HepG2 (cell line): ENCODE results near the gene TREH. TPM values are rescaled to one million over a fixed set of nuclear protein-coding genes. Genes with fewer than 3 reads are reported as not detected.

ENCODE experiments used
- CBX5 ChIP-seq: sonication (generic); formaldehyde crosslinking; IDR thresholded peaks from 2 replicates; pipeline ENCODE4 v1.4.0; 2020; ENCODE audit warnings: missing genetic modification reagents, borderline replicate concordance
- DNMT1 ChIP-seq: sonication (generic); formaldehyde crosslinking; IDR thresholded peaks from 2 replicates; pipeline ENCODE4 v1.5.1; 2020; ENCODE audit warnings: mild to moderate bottlenecking, missing genetic modification reagents
- FLYWCH1 ChIP-seq: sonication (generic); formaldehyde crosslinking; IDR thresholded peaks from 2 replicates; pipeline ENCODE4 v1.8.1; 2023; ENCODE audit warnings: mild to moderate bottlenecking, missing genetic modification reagents
- GATAD1 ChIP-seq: IDR thresholded peaks from 2 replicates; pipeline ENCODE4 v1.6.1; 2016; ENCODE audit warnings: missing genetic modification reagents, missing compliant biosample characterization
- GPBP1L1 ChIP-seq: sonication (generic); formaldehyde crosslinking; IDR thresholded peaks from 2 replicates; pipeline ENCODE4 v1.5.0; 2020; ENCODE audit warnings: mild to moderate bottlenecking, missing genetic modification reagents
- HNRNPK ChIP-seq: fragments of 200-400 bp; formaldehyde crosslinking; IDR thresholded peaks from 2 replicates; pipeline ENCODE4 v1.6.1; 2018; ENCODE audit warnings: low read length, low read depth, moderate library complexity, mild to moderate bottlenecking; ENCODE audit not compliant: poor library complexity, severe bottlenecking
- HOXA9 ChIP-seq: sonication (generic); formaldehyde crosslinking; IDR thresholded peaks from 2 replicates; pipeline ENCODE4 v1.8.1; 2022; ENCODE audit warnings: missing genetic modification reagents, mild to moderate bottlenecking, moderate library complexity, borderline replicate concordance
- IRF9 ChIP-seq: sonication (generic); formaldehyde crosslinking; IDR thresholded peaks from 2 replicates; pipeline ENCODE4 v1.8.0; 2022; ENCODE audit warnings: missing genetic modification reagents, mild to moderate bottlenecking, borderline replicate concordance
- MAFF ChIP-seq: IDR thresholded peaks from 2 replicates; pipeline ENCODE4 v1.6.1; 2011; ENCODE audit warnings: low read depth, low read length, improper control_type of control experiment
- NCOA2 ChIP-seq: sonication (generic); formaldehyde crosslinking; IDR thresholded peaks from 2 replicates; pipeline ENCODE4 v1.8.0; 2022; ENCODE audit warnings: inconsistent platforms
- NFATC3 ChIP-seq: sonication (generic); formaldehyde crosslinking; IDR thresholded peaks from 2 replicates; pipeline ENCODE4 v1.5.1; 2020; ENCODE audit warnings: mild to moderate bottlenecking, missing genetic modification reagents
- NPAS2 ChIP-seq: sonication (generic); formaldehyde crosslinking; IDR thresholded peaks from 2 replicates; pipeline ENCODE4 v1.8.0; 2022; ENCODE audit warnings: mild to moderate bottlenecking, missing genetic modification reagents, borderline replicate concordance
- PHF5A ChIP-seq: IDR thresholded peaks from one replicate; pipeline ENCODE4 v1.6.1; 2018; ENCODE audit warnings: low read depth, missing genetic modification reagents; ENCODE audit not compliant: unreplicated experiment
- PTBP1 ChIP-seq: fragments of 200-400 bp; formaldehyde crosslinking; IDR thresholded peaks from 2 replicates; pipeline ENCODE4 v1.6.1; 2018; ENCODE audit warnings: low read length, low read depth; ENCODE audit not compliant: poor library complexity, severe bottlenecking
- RFX1 ChIP-seq: fragments of 450-650 bp; IDR thresholded peaks from 2 replicates; pipeline ENCODE4 v1.6.1; 2017
- SALL2 ChIP-seq: sonication (generic); formaldehyde crosslinking; IDR thresholded peaks from 2 replicates; pipeline ENCODE4 v1.8.1; 2023; ENCODE audit warnings: mild to moderate bottlenecking, missing genetic modification reagents, inconsistent platforms
- SRSF4 ChIP-seq: fragments of 200-400 bp; formaldehyde crosslinking; IDR thresholded peaks from one replicate; pipeline ENCODE4 v1.6.1; 2018; ENCODE audit warnings: mild to moderate bottlenecking, low read depth, low read length, moderate library complexity; ENCODE audit not compliant: poor library complexity, severe bottlenecking
- THYN1 ChIP-seq: sonication (generic); formaldehyde crosslinking; IDR thresholded peaks from 2 replicates; pipeline ENCODE4 v1.8.1; 2023; ENCODE audit warnings: low read depth, mild to moderate bottlenecking, moderate library complexity, missing genetic modification reagents, borderline replicate concordance
- U2AF2 ChIP-seq: fragments of 200-400 bp; formaldehyde crosslinking; IDR thresholded peaks from 2 replicates; pipeline ENCODE4 v1.6.1; 2017; ENCODE audit warnings: low read depth, mild to moderate bottlenecking, low read length
- ZBTB21 ChIP-seq: sonication (generic); formaldehyde crosslinking; IDR thresholded peaks from 2 replicates; pipeline ENCODE4 v1.4.0; 2020; ENCODE audit warnings: missing genetic modification reagents
- ZNF225 ChIP-seq: sonication (generic); formaldehyde crosslinking; IDR thresholded peaks from 2 replicates; pipeline ENCODE4 v1.4.0; 2020; ENCODE audit warnings: mild to moderate bottlenecking, missing genetic modification reagents
- ZNF598 ChIP-seq: sonication (generic); formaldehyde crosslinking; IDR thresholded peaks from 2 replicates; pipeline ENCODE4 v1.5.1; 2020; ENCODE audit warnings: mild to moderate bottlenecking, missing genetic modification reagents, borderline replicate concordance
- polyA plus RNA-seq, 8 experiments: library from polyadenylated mRNA; depleted of rRNA in 3 of 8; stranded (reverse) in 7 of 8; unstranded in 1 of 8; fragments of >200 nt; fragmentation: Illumina TruSeq in 4 of 8; extraction: Trizol in 4 of 8; gene quantifications; 2 replicates each; pipeline versions ENCODE4 v1.2.1 to v1.2.3, GENCODE V29; 2011 to 2016; ENCODE audit warnings: low read depth in 4 of 8, missing spikeins in 1 of 8, mixed read lengths in 1 of 8; ENCODE audit not compliant: insufficient read depth in 1 of 8
- total RNA-seq, 5 experiments: library from RNA; depleted of rRNA; stranded (reverse); fragments of >200 nt; fragmentation: Illumina TruSeq; extraction: Trizol; gene quantifications; 2 replicates each; pipeline ENCODE4 v1.2.3, GENCODE V29; 2016; ENCODE audit warnings: low read depth in 1 of 5
- TF ChIP-seq, protein P1 (sequence below): sonication (generic); formaldehyde crosslinking; IDR thresholded peaks from 2 replicates; pipeline ENCODE4 v1.5.1; 2020; ENCODE audit warnings: mild to moderate bottlenecking, missing genetic modification reagents, moderate library complexity
- TF ChIP-seq, protein P2 (sequence below): sonication (generic); formaldehyde crosslinking; IDR thresholded peaks from 2 replicates; pipeline ENCODE4; 2020; ENCODE audit warnings: missing genetic modification reagents, mild to moderate bottlenecking, borderline replicate concordance
- TF ChIP-seq, protein P3 (sequence below): sonication (generic); formaldehyde crosslinking; IDR thresholded peaks from 2 replicates; pipeline ENCODE4 v1.8.0; 2022; ENCODE audit warnings: mild to moderate bottlenecking, missing genetic modification reagents, moderate library complexity

Gene TREH
- total and polyA plus RNA-seq, 2 of the 13 experiments (the other 11 are each of a cell fraction or from before 2014, with no cell fraction given), result 0.53 to 0.86 TPM

GRCh38 chr11:118679483-118679882 lies at the start of gene TREH (continued):
- no peak for TF ChIP-seq NPAS2 (CRISPR knock-in tag)
- no peak for TF ChIP-seq GATAD1 (CRISPR knock-in tag)
- no peak for TF ChIP-seq ZNF598
- TF ChIP-seq PTBP1, result no peak
- TF ChIP-seq, protein P1, sequence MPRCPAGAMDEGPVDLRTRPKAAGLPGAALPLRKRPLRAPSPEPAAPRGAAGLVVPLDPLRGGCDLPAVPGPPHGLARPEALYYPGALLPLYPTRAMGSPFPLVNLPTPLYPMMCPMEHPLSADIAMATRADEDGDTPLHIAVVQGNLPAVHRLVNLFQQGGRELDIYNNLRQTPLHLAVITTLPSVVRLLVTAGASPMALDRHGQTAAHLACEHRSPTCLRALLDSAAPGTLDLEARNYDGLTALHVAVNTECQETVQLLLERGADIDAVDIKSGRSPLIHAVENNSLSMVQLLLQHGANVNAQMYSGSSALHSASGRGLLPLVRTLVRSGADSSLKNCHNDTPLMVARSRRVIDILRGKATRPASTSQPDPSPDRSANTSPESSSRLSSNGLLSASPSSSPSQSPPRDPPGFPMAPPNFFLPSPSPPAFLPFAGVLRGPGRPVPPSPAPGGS (CRISPR knock-in tag), result no peak
- no peak for TF ChIP-seq U2AF2
- TF ChIP-seq, protein P2, sequence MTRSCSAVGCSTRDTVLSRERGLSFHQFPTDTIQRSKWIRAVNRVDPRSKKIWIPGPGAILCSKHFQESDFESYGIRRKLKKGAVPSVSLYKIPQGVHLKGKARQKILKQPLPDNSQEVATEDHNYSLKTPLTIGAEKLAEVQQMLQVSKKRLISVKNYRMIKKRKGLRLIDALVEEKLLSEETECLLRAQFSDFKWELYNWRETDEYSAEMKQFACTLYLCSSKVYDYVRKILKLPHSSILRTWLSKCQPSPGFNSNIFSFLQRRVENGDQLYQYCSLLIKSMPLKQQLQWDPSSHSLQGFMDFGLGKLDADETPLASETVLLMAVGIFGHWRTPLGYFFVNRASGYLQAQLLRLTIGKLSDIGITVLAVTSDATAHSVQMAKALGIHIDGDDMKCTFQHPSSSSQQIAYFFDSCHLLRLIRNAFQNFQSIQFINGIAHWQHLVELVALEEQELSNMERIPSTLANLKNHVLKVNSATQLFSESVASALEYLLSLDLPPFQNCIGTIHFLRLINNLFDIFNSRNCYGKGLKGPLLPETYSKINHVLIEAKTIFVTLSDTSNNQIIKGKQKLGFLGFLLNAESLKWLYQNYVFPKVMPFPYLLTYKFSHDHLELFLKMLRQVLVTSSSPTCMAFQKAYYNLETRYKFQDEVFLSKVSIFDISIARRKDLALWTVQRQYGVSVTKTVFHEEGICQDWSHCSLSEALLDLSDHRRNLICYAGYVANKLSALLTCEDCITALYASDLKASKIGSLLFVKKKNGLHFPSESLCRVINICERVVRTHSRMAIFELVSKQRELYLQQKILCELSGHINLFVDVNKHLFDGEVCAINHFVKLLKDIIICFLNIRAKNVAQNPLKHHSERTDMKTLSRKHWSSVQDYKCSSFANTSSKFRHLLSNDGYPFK (CRISPR knock-in tag), result no peak
- TF ChIP-seq CBX5 (CRISPR knock-in tag), result peak; percentile 54; the same call in 1 of the 2 replicates
- no peak for TF ChIP-seq RFX1
- TF ChIP-seq NCOA2 (CRISPR knock-in tag), result no peak
- TF ChIP-seq HNRNPK, result no peak
- no peak for TF ChIP-seq HOXA9 (CRISPR knock-in tag)
- no peak for TF ChIP-seq SALL2
- TF ChIP-seq ZBTB21 (CRISPR knock-in tag), result no peak
- TF ChIP-seq, protein P3, sequence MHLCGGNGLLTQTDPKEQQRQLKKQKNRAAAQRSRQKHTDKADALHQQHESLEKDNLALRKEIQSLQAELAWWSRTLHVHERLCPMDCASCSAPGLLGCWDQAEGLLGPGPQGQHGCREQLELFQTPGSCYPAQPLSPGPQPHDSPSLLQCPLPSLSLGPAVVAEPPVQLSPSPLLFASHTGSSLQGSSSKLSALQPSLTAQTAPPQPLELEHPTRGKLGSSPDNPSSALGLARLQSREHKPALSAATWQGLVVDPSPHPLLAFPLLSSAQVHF (CRISPR knock-in tag), result no peak
- TF ChIP-seq IRF9 (CRISPR knock-in tag), result 0 out of 2 replicates have a peak, but pooled peaks have one; percentile 16
- TF ChIP-seq GPBP1L1 (CRISPR knock-in tag), result no peak
- TF ChIP-seq ZNF225 (CRISPR knock-in tag), result no peak
- TF ChIP-seq DNMT1 (CRISPR knock-in tag), result no peak
- TF ChIP-seq FLYWCH1 (CRISPR knock-in tag), result no peak
- no peak for TF ChIP-seq SRSF4
- TF ChIP-seq MAFF, result no peak
- no peak for TF ChIP-seq NFATC3 (CRISPR knock-in tag)
- TF ChIP-seq PHF5A (CRISPR knock-in tag), result no peak
- no peak for TF ChIP-seq THYN1
